NCI-H69 (cell line): Measurements from ENCODE around the gene TFDP2.

ENCODE experiments used
- DNase-seq: peaks from one replicate; lab custom pipeline; 2025; lab: John Stamatoyannopoulos, UW

Gene TFDP2

GRCh38 chr3:141963301-141963700, 186.0 kb downstream of the TFDP2 start:
- DNase-seq, result no peak

GRCh38 chr3:141960731-141961130, 188.6 kb downstream of the TFDP2 start:
- DNase-seq, result no peak

- no peak for DNase-seq
Observed at GRCh38 chr3:141959589-141960554, 189.5 kb downstream of the TFDP2 start.

GRCh38 chr3:141955175-141955574, 194.2 kb downstream of the TFDP2 start:
- peak; percentile 4 for DNase-seq

- DNase-seq, result no peak
Observed at GRCh38 chr3:141952611-141953010, 196.7 kb downstream of the TFDP2 start.

GRCh38 chr3:141950572-141951493, 198.5 kb downstream of the TFDP2 start:
- DNase-seq, result no peak

- no peak for DNase-seq
Observed at GRCh38 chr3:141949972-141950371, 199.4 kb downstream of the TFDP2 start.

- no peak for DNase-seq
Observed at GRCh38 chr3:141949399-141949798, 199.9 kb downstream of the TFDP2 start.

- no peak for DNase-seq
Observed at GRCh38 chr3:141945726-141946485, 203.4 kb downstream of the TFDP2 start.

- no peak for DNase-seq
Observed at GRCh38 chr3:141942006-141942405, 207.3 kb downstream of the TFDP2 start.

- no peak for DNase-seq
Observed at GRCh38 chr3:141941093-141941492, 208.3 kb downstream of the TFDP2 start.

- DNase-seq, result peak; percentile 86
Observed at GRCh38 chr3:141940194-141940776, 209.1 kb downstream of the TFDP2 start.

- DNase-seq, result no peak
Observed at GRCh38 chr3:141939759-141940158, 209.6 kb downstream of the TFDP2 start.

- no peak for DNase-seq
Observed at GRCh38 chr3:141938011-141938500, 211.3 kb downstream of the TFDP2 start.

GRCh38 chr3:141934354-141934753, 215.0 kb downstream of the TFDP2 start:
- DNase-seq, result no peak

GRCh38 chr3:141933421-141934300, 215.7 kb downstream of the TFDP2 start:
- DNase-seq, result no peak

GRCh38 chr3:141930801-141931200, 218.5 kb downstream of the TFDP2 start:
- no peak for DNase-seq

- DNase-seq, result no peak
Observed at GRCh38 chr3:141929341-141929995, 219.9 kb downstream of the TFDP2 start.

GRCh38 chr3:141928631-141929270, 220.6 kb downstream of the TFDP2 start:
- no peak for DNase-seq
